GM18861 (cell line): ENCODE measurements around the gene ZNF287.
"Not testable (repeated sequence)": the region's sequence is repeated elsewhere in the genome, so short reads cannot be mapped to it uniquely, and the experiment has no call there.

ENCODE experiments used
- ATAC-seq: cut with Tn5 transposase; IDR thresholded peaks from one replicate; pipeline ENCODE4 v1.9.1; 2021; ENCODE audit not compliant: unreplicated experiment

Gene ZNF287

GRCh38 chr17:16568541-16569357 is at the start of gene ZNF287:
Gene ZNF287, minus strand, starts transcription at chr17:16569204. Its CDS starts 1,473 bp downstream, at chr17:16567731.
- peak; percentile 87 for ATAC-seq

GRCh38 chr17:16617481-16618060 is 48.6 kb upstream of the ZNF287 start:
- no peak for ATAC-seq

GRCh38 chr17:16599537-16599936 is 30.5 kb upstream of the ZNF287 start:
- no peak for ATAC-seq

- ATAC-seq = no peak
These were observed 24.5 kb upstream of the ZNF287 start for GRCh38 chr17:16593356-16594102.

GRCh38 chr17:16589097-16589969 is 20.3 kb upstream of the ZNF287 start:
- ATAC-seq = peak; percentile 82

- no peak for ATAC-seq
These were observed 16.8 kb upstream of the ZNF287 start for GRCh38 chr17:16585796-16586195.

GRCh38 chr17:16584273-16584995 is 15.4 kb upstream of the ZNF287 start:
- ATAC-seq = peak; percentile 56

- no peak for ATAC-seq
These were observed 14.8 kb upstream of the ZNF287 start for GRCh38 chr17:16583781-16584180.

- ATAC-seq = no peak
These were observed 4.5 kb upstream of the ZNF287 start for GRCh38 chr17:16573466-16573865.

- ATAC-seq = no peak
These were observed 331 bp upstream of the ZNF287 start for GRCh38 chr17:16569358-16569712.

GRCh38 chr17:16552637-16553045 is 16.4 kb downstream of the ZNF287 start:
- ATAC-seq = no peak

- no peak for ATAC-seq
These were observed 16.9 kb downstream of the ZNF287 start for GRCh38 chr17:16551878-16552636.

GRCh38 chr17:16537130-16537458 is 31.9 kb downstream of the ZNF287 start:
- no peak for ATAC-seq

- no peak for ATAC-seq
These were observed 34.8 kb downstream of the ZNF287 start for GRCh38 chr17:16534236-16534635.

GRCh38 chr17:16529906-16530305 is 39.1 kb downstream of the ZNF287 start:
- no peak for ATAC-seq

- ATAC-seq = no peak
These were observed 41.7 kb downstream of the ZNF287 start for GRCh38 chr17:16527298-16527697.

- not testable (repeated sequence) for ATAC-seq
These were observed 43.4 kb downstream of the ZNF287 start for GRCh38 chr17:16525556-16525955.

GRCh38 chr17:16521070-16521727 is 47.8 kb downstream of the ZNF287 start:
- peak; percentile 71 for ATAC-seq

- no peak for ATAC-seq
These were observed 50.0 kb downstream of the ZNF287 start for GRCh38 chr17:16519021-16519420.
